GM03348 (cell line): ENCODE measurements around the gene OAS3.
A peak's percentile ranks its signal among the peaks of the same experiment; 100 is the strongest.
"Not testable (repeated sequence)": the region's sequence is repeated elsewhere in the genome, so short reads cannot be mapped to it uniquely, and the experiment has no call there.

ENCODE experiments used
- DNase-seq: peaks from one replicate; pipeline ENCODE4 v3.0.0; 2012; ENCODE audit warnings: low spot score

The OAS3 gene

DNA sequence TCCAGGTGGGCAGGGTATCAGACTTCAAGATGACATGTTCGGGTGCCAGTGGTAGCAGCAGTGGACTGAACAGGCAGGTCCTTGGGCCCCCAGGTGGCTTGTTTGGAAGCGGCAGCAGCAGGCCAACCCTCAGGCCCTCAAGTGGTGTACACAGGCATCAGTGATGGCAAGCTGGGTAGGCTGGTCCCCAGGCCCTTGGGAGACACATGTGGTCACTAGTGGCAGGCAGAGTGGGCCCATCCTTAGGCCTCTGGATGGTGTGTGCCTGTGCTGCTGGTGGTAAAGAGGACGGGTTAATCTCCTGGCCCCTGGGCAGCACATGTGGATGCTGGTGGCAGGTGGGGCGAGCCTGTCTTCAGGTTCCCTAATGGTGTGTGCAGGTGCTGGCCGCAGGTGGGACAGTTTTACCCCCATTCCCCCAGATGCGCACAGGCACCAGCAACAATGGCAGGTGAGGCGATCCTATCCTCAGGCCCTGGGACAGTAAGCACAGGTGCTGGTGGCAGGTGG, 48.1 kb downstream of the OAS3 start:
- DNase-seq: no peak

DNA sequence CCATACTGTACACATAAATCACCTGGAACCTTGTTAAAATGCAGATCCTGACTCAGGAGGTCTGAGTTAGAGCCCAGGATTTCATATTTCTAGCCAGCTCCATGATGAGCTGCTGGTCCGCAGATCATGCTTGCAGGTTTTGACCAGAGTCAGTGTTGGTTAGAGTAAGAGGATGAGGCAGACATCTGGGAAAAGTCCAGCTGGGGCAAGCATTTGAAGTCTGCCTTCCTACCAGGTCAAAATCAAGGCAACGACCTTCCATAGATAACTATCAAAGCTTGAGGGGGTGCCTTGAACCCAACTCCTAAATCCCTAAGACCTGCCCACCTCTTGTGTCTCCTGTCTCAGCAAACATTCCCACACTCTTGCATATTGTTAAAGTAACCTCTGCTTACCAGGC, 49.3 kb downstream of the OAS3 start:
- no peak for DNase-seq

DNA sequence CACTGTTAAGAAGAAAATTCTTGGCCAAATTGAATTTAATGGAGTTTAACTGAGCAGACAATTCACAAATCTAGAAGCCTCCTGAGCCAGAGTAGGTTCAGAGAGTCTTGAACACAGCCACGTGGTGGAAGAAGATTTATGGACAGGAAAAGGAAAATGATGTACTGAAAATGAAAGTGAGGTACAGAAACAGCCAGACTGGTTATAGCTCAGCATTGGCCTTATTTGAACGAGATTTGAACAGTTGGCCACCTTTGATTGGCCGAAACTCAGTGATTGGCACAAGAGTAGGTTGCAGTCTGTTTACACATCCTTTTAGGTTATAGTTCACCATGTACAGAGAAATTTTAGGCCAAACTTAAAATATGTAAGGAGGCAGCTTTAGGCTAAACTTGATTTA, 50.0 kb downstream of the OAS3 start:
- no peak for DNase-seq

DNA sequence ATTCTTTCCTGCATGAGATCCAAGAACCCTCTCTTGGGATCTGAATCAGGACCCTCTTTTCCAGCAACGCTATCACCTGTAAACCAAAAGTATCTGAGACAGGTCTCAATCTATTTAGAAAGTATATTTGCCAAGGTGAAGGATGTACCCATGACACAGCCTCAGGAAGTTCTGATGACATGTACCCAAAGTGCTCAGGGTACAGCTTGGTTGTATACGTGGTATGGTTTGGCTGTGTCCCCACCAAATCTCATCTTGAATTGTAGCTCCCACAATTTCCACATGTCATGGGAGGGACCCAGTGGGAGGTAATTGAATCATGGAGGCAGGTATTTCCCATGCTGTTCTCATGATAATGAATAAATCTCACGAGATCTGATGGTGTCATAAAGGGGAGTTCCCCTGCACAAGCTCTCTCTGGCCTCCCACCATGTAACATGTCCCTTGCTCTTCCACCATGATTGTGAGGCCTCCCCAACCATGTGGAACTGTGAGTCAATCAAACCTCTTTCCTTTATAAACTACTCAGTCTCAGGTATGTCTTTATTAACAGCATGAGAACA, 50.6 kb downstream of the OAS3 start:
- not testable (repeated sequence) for DNase-seq

DNA sequence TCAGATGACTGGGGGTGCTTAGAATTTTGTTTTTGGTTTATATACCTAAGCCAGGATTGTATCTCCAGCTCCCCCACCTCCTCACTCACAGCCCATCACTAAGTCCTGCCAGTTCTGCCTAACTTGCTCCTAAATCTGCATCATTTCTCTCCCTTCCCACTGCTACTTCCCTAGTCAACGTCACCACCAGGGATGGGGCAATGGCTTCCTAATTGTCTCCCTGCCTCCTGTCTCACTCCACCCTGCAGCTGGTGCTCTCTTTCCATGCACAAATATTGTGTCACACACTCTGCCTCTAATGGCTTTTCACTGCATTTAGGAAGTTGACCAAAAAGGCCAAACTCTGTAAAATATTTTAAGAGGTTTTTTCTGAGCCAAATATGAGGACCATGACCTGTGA, 51.5 kb downstream of the OAS3 start:
- DNase-seq: no peak

DNA sequence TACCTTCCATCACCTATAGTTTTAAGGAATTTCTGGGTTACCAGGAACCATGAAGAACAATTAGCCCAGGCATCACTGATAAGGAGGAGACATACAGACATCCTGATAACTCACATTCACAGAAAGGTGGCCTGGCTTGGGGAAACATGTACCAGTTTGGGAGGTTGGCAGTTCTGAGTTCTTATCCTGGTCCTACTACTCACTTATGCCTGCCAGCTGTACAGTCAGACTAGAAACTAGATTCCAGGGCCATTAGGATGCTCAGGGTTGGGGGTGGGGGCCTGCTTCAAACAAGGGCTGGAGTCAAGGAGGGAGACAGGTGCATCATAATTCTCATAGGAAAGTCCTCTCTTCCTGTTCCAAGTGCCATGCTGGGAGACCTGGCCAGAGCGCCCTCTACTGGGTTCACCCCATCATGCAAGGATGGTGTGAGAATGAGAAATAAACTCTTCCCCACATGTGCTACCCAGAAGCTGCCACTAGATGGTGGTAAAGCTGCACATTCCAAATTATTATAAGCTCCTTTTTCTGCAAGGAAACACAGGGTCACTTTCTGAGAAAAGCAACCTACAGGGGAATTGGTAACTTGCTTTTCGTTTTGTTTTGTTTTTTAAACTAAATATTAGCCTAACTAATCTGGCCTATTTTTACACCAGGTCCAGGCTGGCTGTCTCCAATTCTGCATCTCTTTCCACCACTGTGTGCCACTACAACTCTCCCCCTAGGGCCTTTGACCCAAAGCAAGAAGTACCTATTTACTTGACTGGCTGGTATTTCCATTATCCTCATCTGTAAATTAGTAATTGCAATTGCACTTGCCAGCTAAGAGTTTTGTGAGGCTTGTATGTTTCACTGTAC, 54.5 kb downstream of the OAS3 start:
- DNase-seq: peak; percentile 82

DNA sequence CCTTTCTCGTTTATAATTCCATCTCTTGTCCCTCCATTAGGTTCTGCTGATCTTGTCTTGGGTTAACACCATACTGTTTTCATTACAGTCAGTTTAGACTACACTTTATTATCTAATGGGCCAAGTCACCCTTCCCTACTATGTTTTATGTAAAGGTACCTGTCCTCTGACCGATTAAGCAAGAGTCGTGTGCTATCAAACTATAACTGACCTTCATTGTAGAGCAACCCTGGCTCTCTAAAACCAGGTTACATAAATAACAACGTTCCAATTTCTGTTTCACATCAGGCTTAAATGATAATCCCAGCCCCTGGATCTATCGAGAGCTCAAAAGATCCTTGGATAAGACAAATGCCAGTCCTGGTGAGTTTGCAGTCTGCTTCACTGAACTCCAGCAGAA, 56.7 kb downstream of the OAS3 start:
- no peak for DNase-seq

DNA sequence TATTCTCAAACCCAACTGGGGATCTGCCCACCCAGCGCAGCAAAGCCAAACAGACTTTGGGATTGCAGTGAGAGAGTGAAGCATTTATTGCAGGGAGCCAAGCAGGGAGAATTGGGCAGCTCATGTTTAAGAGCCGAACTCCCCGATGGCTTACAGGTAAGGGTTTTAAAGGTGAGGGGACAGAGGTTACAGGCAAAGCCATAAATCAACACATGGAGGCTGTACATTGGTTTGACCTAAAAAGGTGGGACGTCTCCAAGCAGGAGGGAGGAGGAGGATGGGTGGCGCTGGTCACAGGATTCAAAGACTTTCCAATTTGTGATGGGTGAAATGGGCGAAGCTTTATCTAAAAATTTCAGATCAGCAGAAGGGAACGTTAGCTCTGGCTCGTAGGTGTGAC, 58.2 kb downstream of the OAS3 start:
- DNase-seq: no peak

DNA sequence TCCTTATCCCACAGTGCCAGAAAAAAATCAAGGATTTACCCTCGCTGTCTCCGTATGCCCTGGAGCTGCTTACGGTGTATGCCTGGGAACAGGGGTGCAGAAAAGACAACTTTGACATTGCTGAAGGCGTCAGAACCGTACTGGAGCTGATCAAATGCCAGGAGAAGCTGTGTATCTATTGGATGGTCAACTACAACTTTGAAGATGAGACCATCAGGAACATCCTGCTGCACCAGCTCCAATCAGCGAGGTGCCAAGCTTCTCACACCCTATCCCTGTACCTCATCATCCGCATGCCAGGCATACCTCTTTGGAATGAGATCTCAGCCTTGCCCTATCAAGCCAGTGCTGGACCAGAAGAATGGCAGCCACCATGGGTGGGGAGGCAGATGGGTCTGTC, 59.2 kb downstream of the OAS3 start:
- DNase-seq: no peak

DNA sequence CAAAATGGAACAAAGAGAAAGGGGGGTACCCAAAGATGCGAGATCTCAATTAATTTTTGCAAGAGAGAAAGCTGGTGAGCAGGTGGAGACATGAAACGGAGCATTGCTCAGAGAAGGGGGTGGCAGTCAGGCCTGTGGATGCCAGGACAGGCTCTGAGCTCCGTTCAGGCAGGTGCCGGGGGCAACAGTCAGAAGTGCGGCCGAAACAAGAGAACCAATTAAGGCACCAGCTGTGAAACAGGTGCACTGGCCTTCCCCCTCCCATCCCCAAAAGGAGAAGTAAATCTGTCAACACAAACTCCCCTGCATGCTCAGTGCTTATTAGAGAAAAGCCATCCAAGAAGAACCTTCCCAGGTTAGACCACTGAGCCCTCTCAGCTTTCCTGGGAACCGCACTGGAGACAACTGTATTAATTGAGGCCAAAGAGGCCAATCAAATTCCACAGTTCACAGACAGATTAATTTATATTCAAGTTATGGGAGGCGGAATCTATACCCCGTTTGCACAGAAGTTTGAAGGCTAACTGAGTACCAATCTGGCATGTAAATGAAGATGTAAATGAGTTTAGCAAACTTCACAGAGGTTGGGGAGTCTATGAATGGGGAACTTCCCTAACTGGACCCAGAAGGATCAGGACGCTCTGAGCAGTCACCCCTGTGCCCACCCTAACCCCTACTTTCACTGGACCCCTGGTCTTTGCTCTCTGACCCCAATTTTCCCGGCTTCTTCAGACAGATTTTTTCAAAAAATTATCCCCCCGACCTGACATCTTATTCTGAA, 60.9 kb downstream of the OAS3 start:
- DNase-seq: no peak

DNA sequence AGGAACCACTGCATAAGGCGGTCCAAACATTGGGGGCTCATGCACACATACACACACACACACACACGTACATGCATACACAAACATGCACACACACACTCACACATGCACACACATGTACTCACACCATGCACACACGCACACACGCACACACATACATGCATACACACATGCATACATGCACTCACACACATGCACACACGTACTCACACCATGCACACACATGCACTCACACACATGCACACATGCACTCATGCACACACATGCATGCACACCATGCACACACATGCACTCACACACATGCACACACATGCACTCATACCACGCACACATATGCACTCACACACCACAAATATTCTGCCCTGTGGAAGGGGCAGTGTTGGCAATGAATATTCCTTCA, 62.2 kb downstream of the OAS3 start:
- no peak for DNase-seq

DNA sequence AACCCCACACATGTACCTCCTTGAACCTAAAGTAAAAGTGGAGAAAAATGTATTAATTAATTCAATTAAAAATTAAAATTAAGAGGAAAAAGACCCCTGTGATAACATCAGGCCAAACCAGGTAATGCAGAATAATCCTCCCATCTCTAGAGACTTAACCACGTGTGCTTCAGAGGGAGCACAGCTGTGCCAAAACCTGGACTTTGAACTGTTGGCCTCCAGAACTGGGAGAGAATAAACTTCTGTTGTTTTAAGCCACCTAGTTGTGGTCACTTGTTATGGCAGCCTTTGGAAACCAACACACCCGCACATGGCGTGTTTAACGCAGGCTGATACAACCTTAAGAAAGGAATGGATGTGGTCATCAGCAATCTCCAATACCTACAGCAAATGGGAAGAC, 63.9 kb downstream of the OAS3 start:
- DNase-seq: no peak

DNA sequence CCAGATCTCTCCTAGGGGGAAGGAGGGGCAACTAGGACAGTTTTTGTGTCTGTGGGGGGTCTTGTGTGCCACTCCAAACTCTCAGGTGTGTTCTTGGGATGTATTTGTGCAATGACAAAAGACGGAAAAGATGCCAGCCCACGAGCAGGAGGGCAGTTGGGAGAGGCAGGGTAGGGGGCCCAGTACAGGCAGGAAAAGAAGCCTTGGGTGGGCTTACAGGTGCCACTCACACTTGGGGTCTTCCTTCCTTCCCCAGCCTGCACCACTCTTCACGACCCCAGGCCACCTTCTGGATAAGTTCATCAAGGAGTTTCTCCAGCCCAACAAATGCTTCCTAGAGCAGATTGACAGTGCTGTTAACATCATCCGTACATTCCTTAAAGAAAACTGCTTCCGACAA, 64.4 kb downstream of the OAS3 start:
- no peak for DNase-seq

DNA sequence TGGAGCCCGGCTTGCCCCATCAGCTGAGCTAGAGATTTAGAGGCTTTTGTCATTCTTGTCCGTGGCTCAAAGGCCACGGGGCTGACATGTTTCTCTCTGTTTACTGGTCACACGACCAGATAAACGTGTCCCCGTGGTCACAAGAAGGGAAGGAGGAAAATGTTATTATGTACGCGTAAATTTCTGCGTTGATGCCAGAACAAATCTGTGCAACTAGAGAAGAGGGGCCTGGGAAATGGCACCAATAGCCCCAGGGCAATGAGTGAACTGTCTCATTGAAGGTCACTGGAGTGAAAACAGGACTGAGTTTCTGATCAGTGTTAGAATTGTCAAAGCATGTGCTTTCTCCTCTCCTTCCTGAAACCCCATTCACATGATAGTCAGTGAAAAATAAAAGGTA, 65.4 kb downstream of the OAS3 start:
- no peak for DNase-seq

DNA sequence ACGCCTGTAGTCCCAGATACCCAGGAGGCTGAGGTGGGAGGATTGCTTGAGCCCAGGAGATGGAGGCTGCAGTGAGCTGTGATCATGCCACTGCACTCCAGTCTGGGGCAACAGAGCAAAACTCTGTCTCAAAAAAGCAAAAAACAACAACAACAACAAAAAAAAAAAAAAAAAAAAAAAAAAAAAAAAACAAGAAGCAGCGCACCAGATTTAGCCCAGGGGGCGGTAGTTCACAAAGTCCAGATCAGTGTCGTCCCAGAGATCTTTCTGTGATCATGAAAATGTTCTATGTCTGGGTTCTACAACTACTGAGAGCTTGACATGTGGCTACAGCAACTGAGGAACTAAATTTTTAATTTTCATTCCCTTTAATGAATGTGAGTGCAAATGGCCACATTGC, 67.5 kb downstream of the OAS3 start:
- DNase-seq: no peak

DNA sequence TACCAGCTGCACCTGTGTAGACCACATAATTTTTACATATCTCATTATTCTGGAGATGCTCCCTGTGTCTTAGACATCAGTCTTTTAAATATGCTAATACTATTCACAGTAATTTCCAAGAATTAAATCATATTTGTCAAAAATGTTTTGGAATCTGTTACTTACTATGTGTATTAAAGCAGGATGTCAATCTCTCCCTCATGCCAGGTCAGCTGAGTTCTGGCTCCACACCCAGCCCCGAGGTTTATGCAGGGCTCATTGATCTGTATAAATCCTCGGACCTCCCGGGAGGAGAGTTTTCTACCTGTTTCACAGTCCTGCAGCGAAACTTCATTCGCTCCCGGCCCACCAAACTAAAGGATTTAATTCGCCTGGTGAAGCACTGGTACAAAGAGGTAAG, 67.9 kb downstream of the OAS3 start:
- DNase-seq: no peak

DNA sequence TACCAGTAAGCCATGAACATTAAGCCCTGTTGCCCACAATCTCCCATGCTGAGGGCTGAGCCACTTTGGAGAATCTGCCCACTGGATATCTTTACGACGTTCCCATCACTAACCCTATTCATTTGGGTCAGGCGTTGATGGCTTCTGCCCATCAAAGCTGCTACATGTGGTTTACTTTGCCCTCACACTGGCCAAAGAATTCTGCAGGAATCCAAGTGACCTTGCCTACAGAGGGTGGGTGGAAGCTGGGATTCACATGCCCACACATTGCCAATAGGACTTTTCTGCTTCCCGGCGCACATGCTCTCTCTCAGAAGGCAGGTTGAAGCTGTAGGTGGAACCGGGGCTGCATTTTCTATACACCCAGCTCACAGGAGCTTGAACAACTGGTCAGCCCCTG, 68.4 kb downstream of the OAS3 start:
- no peak for DNase-seq

DNA sequence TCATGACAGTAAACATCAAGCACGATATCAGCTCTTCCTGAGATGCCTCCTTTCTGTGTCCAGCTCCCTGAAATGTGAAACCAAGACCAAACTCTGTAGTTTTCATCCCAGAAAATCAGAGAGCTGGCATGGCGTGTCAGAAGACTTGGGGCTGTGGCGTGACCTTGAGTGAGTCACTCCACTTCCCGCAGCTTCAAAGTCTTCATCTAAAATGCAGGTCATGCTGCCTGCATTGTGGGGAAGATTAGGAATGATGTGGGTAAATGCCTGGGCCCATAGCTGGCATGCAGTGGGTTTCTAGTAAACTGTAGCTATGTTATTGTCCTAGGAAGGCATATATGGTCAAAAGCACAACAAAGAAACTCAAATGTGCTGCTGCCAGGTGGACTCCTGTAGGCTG, 68.9 kb downstream of the OAS3 start:
- DNase-seq: no peak

DNA sequence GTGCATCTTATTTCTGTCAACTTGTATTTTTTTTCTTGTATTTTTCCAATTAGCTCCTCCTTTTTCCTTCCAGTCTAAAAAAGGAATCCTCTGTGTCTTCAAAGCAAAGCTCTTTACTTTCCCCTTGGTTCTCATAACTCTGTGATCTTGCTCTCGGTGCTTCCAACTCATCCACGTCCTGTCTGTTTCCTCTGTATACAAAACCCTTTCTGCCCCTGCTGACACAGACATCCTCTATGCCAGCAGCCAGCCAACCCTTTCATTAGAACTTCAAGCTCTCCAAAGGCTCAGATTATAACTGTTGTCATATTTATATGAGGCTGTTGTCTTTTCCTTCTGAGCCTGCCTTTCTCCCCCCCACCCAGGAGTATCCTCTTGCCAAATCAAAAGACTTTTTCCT, 72.4 kb downstream of the OAS3 start:
- DNase-seq: no peak

DNA sequence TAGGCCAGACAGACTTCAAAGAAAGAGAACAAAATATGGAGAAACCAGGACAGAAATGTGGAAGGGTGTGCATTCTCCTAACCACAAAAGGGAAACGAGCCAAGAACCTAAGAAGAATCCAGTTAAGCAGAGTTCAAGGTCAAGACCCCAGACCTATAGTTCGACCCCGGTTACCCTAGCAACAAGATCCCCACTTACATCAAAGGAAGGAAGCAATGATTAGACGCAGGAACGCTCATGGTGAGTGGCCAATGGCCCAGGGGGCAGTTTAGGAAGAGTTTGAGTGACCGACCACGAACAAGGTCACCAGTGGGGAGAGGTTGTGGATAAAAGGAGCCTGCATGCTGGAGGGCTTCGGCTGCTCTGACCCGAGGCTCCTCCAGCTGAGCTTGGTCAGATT, 76.3 kb downstream of the OAS3 start:
- no peak for DNase-seq

DNA sequence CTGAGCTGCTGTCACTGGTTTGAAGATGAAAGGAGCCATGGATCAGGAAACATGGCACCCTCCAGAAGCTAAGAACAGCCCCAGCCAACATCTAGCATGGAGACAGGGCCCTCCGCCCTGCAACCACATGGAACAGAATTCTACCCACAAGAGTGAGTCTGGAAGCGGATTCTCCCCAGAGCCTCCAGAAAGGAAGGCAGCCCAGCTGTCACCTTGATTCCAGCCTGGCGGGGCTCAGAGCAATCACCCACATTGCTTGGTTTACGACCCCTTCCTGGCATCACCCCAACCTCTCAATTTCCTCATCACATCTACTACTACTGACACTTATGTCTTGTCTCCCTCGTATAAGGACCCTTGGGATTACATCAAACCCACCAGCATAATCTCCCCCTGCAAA, 78.5 kb downstream of the OAS3 start:
- DNase-seq: no peak

DNA sequence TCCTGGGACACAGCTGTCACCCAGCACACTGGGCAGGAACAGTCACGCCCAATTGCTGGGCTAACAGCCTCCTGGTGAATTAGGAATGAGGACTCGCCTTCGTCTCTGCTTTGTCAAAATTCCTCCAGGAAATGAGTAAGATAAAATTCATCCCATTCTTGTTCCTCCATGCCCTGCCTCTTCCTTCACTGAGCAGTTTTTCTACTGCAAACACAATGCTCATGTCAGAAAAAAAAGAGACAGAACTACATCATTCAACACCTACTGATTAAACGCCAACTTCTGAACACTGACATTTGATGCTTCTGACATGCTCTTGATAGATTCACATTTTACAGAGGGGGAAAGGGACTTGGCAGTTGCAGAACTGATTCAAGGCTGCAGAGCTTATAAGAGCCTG, 80.8 kb downstream of the OAS3 start:
- no peak for DNase-seq

DNA sequence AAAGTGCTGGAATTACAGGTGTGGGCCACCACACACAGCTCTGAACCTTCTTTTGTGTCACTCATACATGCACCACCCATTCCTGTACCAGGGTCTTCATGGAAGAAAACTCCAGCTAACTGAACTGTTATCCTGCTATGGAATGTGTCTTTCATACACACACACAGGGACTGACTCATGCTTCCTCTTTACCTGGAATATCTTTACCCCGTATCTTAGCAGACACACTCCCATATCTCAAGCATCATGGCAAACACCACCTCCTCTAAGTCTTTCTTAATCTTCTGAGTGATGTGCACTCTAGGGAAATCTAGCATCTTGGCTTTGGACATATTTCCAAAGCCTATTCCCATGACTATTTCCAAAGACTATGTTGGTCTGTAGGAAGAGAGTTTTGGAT, 83.2 kb downstream of the OAS3 start:
- DNase-seq: no peak
